Gastroesophageal sphincter (tissue), 4 donors: Measurements from ENCODE around the gene KIAA0825. TPM values are rescaled to one million over a fixed set of nuclear protein-coding genes. Genes with fewer than 3 reads are reported as not detected.

Source experiments
- ATAC-seq: fragments of 150-250 bp; one replicate; pipeline ENCODE4 v1.9.1; 2016; ENCODE audit warnings: mild to moderate bottlenecking, moderate library complexity
- H3K27ac ChIP-seq, 4 donors: fragments of 200-600 bp; sonication (generic) in 3 of 4; 1 replicate in 3 of 4; 2 replicates in 1 of 4; pipeline ENCODE4 v1.5.1; 2016 to 2019
- H3K27me3 ChIP-seq: fragments of 200-600 bp; sonication (generic); one replicate; pipeline ENCODE4 v1.5.1; 2019
- H3K36me3 ChIP-seq, 2 donors: fragments of 200-600 bp; sonication (generic); one replicate each; pipeline ENCODE4 v1.5.1; 2019; ENCODE audit warnings: control low read depth in 1 of 2
- H3K4me1 ChIP-seq, 3 donors: fragments of 200-600 bp; sonication (generic); 1 replicate in 2 of 3; 2 replicates in 1 of 3; pipeline ENCODE4 v1.5.1; 2016 to 2019; ENCODE audit warnings: control low read depth in 2 of 3
- H3K4me3 ChIP-seq, 2 donors: fragments of 200-600 bp; sonication (generic); one replicate each; pipeline ENCODE4 v1.5.1; 2019; ENCODE audit warnings: mild to moderate bottlenecking in 1 of 2, moderate library complexity in 1 of 2
- H3K9me3 ChIP-seq, 3 donors: fragments of 200-600 bp; sonication (generic); one replicate each; pipeline ENCODE4 v1.5.1; 2017 to 2019; ENCODE audit warnings: control low read depth in 2 of 3
- EP300 ChIP-seq: sonication (generic); formaldehyde crosslinking; IDR thresholded peaks from one replicate; pipeline ENCODE4 v1.6.1; 2017; ENCODE audit warnings: antibody characterized with exemption, mild to moderate bottlenecking
- POLR2A ChIP-seq, 2 donors: fragments of 450-650 bp; IDR thresholded peaks; one replicate each; pipeline ENCODE4 v1.6.1; 2017; ENCODE audit warnings: antibody characterized with exemption in 2 of 2, mild to moderate bottlenecking in 2 of 2, moderate library complexity in 1 of 2
- POLR2AphosphoS5 ChIP-seq: sonication (generic); formaldehyde crosslinking; IDR thresholded peaks from one replicate; pipeline ENCODE4 v1.6.1; 2017; ENCODE audit warnings: antibody characterized with exemption
- WGBS, 2 donors: methylation state at CpG; one replicate each; pipeline ENCODE4 v1.1.5; 2018; ENCODE audit warnings: low coverage in 1 of 2; 5-methylcytosine and 5-hydroxymethylcytosine counted together
- total RNA-seq, 4 donors: library from RNA; depleted of rRNA; stranded (reverse); fragments of >200 nt; gene quantifications; one replicate each; pipeline ENCODE4 v1.1.0, GENCODE V29; 2016
- TF ChIP-seq, protein P1 (sequence below), 4 experiments: fragments of 200-600 bp in 2 of 4; fragments of 450-650 bp in 2 of 4; sonication (generic) in 1 of 4; IDR thresholded peaks; one replicate each; pipeline ENCODE4 v1.5.1; 2017 to 2019; ENCODE audit warnings: antibody characterized with exemption in 4 of 4, mild to moderate bottlenecking in 2 of 4, moderate library complexity in 2 of 4

KIAA0825 gene
- total RNA-seq, 4 donors from 2014 or later: 3.0 to 7.9 (median 4.8) TPM

- no peak for ATAC-seq
- no peaks in the 10 kb centered on the region for H3K27me3 ChIP-seq
- TF ChIP-seq POLR2AphosphoS5 (no peak), POLR2A (IDR thresholded peaks at IDR 0.05) (no peak), EP300 (no peak)
- TF ChIP-seq, protein P1, sequence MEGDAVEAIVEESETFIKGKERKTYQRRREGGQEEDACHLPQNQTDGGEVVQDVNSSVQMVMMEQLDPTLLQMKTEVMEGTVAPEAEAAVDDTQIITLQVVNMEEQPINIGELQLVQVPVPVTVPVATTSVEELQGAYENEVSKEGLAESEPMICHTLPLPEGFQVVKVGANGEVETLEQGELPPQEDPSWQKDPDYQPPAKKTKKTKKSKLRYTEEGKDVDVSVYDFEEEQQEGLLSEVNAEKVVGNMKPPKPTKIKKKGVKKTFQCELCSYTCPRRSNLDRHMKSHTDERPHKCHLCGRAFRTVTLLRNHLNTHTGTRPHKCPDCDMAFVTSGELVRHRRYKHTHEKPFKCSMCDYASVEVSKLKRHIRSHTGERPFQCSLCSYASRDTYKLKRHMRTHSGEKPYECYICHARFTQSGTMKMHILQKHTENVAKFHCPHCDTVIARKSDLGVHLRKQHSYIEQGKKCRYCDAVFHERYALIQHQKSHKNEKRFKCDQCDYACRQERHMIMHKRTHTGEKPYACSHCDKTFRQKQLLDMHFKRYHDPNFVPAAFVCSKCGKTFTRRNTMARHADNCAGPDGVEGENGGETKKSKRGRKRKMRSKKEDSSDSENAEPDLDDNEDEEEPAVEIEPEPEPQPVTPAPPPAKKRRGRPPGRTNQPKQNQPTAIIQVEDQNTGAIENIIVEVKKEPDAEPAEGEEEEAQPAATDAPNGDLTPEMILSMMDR (IDR thresholded peaks at IDR 0.05): no peak
- no peak overlapping the region for H3K27ac ChIP-seq
- no peak overlapping the region for H3K4me3 ChIP-seq
- no peaks in the 10 kb centered on the region for H3K4me1 ChIP-seq
- H3K9me3 ChIP-seq: no peaks in the 10 kb centered on the region
- H3K36me3 ChIP-seq: peaks cover 0 to 8% of the 10 kb centered on the region in 2 donors
Observed at GRCh38 chr5:94473936-94474335, 144.5 kb downstream of the KIAA0825 start.

DNA sequence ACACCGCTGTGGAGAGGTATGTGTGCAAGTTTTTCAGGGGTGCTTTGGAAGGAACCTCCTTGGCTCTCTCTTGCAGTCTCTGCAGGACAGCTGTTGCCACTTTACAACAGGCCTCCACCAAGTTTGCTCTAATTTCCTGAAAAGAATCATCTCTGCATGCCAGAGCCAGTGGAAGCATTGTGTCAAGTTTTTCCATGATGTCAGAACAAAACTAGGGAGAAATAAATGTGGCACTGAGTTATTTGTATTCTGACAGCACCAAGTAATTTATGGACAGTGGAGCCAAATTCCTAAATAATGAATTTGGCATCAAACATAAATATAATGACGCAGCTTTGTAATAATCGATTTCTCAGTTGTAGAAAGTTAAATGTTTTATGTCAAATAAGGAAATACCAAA lies 146.9 kb downstream of the KIAA0825 start:
- no peak overlapping the region for H3K27ac ChIP-seq
- peaks cover 0 to 7% of the 10 kb centered on the region in 2 donors for H3K36me3 ChIP-seq
- H3K27me3 ChIP-seq: no peaks in the 10 kb centered on the region
- TF ChIP-seq EP300: no peak
- no peak for TF ChIP-seq POLR2AphosphoS5
- TF ChIP-seq, protein P1 (IDR thresholded peaks at IDR 0.05): no peak
- TF ChIP-seq POLR2A (IDR thresholded peaks at IDR 0.05): no peak
- H3K4me1 ChIP-seq: no peaks in the 10 kb centered on the region
- H3K9me3 ChIP-seq: no peaks in the 10 kb centered on the region
- 25 to 37% methylated on average over 3 of the region's 3 CpGs for WGBS, 2 donors
- no peak overlapping the region for H3K4me3 ChIP-seq
- no peak for ATAC-seq

GRCh38 chr5:94470802-94471201 lies 147.6 kb downstream of the KIAA0825 start:
- TF ChIP-seq POLR2A (IDR thresholded peaks at IDR 0.05) (no peak), POLR2AphosphoS5 (no peak), EP300 (no peak)
- TF ChIP-seq, protein P1 (IDR thresholded peaks at IDR 0.05): no peak
- Histone ChIP-seq H3K4me1 (no peaks in the 10 kb centered on the region), H3K4me3 (no peak overlapping the region), H3K9me3 (no peaks in the 10 kb centered on the region), H3K27me3 (no peaks in the 10 kb centered on the region), H3K27ac (no peak overlapping the region), H3K36me3 (no peaks in the 10 kb centered on the region)
- ATAC-seq: no peak
- 76 to 84% methylated on average over 6 of the region's 6 CpGs for WGBS, 2 donors

DNA sequence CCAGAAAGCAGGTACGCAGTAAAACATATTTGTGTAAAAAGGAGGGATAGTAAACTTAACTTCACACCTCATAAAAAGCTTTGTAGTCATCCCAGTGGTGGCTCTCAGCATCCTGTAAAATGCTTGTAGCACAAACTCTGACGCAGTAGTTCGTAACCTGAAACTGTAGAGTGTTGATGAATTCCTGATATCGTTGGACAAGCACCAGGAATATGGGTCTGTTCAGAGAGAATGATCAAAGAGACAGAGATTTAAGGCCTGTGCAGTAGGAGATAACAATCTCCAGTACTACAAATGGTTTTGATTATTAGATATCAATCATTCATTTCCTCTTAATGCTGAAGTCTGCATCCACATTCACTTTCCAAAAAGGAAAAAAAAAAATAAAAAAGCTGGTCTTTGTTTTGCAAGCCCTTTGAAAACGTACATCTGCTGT lies 148.5 kb downstream of the KIAA0825 start:
- no peak overlapping the region for H3K27ac ChIP-seq
- 44 to 45% methylated on average over 5 of the region's 5 CpGs for WGBS, 2 donors
- no peak for TF ChIP-seq EP300
- no peak for TF ChIP-seq POLR2AphosphoS5
- TF ChIP-seq POLR2A (IDR thresholded peaks at IDR 0.05): no peak
- TF ChIP-seq, protein P1 (IDR thresholded peaks at IDR 0.05): no peak
- H3K4me1 ChIP-seq: no peaks in the 10 kb centered on the region
- peak; percentile 62 for ATAC-seq
- H3K9me3 ChIP-seq: no peaks in the 10 kb centered on the region
- H3K27me3 ChIP-seq: no peaks in the 10 kb centered on the region
- no peaks in the 10 kb centered on the region for H3K36me3 ChIP-seq
- H3K4me3 ChIP-seq: no peak overlapping the region

DNA sequence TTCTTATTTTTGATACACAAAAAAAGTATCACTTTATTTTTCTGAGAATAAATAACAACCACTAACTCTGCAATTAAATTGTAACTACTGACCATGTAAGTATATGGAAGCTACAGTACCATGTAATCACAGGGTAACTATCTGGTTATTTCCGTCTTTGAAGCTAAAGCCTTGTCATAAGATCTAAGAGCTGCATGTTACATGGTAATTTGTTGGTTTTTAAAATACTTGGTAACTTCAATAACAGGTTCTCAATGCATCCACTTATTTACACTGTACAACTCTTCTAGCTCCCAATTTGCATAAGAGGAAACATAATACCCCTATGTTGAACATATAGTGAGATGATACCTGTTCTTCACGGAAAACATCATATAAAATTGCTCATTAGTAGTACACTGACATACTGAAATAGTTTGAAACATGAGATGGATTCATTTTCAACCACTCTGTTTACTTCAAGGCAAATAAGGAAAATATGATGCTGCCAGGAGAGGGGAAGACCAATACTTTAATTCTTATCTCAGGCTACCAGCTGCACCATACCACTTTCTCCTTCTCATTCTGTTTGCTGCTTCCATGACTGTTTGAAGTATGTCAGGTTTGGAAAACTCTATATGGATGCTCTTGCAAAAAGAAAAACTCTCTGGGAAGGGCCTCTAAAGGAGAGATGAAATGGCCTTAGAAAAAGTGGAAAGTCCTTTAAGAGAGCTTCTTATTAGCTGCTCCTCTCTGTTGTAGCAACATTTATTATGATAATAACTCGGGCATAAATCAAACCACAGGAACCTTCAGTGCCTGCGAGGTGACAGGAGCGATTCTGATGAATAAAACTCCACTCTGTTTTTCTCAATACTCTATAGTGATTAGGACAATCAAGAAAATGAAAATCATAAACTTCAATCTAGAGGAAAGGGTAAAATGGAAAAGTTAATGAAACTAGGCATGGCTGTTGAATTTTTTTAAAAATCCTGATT lies 150.2 kb downstream of the KIAA0825 start:
- no peaks in the 10 kb centered on the region for H3K4me1 ChIP-seq
- no peaks in the 10 kb centered on the region for H3K27me3 ChIP-seq
- no peak for TF ChIP-seq POLR2A (IDR thresholded peaks at IDR 0.05)
- TF ChIP-seq EP300: no peak
- H3K27ac ChIP-seq: no peak overlapping the region
- no peaks in the 10 kb centered on the region for H3K36me3 ChIP-seq
- WGBS, 2 donors: 94 to 96% methylated on average over 4 to 5 of the region's 5 CpGs
- H3K4me3 ChIP-seq: no peak overlapping the region
- no peaks in the 10 kb centered on the region for H3K9me3 ChIP-seq
- no peak for ATAC-seq
